Fibroblast of skin of right quadriceps (primary cell): ENCODE measurements around the gene CMIP.

Experiments
- DNase-seq: peaks from one replicate; pipeline ENCODE4 v3.0.0-alpha.2; 2013

CMIP gene

DNA sequence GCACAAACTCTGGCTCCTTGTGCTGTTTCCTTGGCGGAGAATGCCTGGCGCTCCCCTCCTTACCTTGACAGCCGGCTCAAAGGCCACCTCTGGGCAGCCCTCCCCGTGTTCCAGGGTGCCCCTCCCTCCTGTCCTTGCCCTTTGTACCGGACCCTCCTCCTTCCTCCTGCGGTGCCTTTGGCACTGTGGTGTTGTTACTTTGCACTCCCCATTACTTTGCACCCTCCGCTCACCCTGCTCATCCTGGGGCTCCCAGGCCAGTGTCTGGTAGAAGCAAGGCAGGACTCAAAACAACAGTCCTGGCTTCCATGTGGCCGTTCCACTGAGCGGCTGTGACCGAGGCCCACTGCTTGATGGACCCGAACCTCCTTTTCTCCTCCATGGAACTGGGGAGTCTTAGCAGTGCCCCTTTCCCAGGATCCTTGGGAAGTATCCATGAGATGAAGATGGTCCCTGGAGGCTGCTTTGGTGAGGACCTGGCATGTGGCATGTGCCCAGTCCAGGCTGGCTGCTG lies 147.8 kb downstream of the CMIP start:
- DNase-seq, result no peak

- DNase-seq, result no peak
Measured at GRCh38 chr16:81593481-81593880, 148.9 kb downstream of the CMIP start.

DNA sequence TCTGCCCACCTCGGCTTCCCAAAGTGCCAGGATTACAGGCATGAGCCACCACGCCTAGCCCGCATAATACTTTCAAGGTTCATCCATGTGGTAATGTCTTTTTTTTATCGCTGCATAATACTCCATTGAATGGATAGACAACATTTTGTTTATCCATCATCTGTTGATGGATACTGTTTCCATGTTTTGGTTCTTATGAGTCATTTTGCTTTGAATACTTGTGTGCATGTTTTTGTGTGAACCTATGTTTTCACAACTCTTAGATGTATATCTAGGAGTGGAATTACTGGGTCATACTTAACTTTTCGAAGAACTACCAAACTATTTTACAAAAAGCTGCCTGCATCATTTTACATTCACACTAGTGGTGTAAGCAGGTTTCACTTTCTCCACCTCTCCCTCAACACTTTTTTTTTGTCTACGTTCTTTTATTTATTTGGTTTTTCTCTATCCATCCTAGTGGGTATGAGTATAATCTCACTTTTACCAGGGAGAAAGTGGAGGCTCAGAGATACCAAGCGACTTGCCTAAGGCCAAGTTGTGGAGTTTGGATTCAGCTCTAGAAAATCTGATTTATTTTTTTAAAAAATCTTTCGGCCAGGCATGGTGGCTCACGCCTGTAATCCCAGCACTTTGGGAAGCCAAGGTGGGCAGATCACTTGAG lies 151.2 kb downstream of the CMIP start:
- no peak for DNase-seq

DNA sequence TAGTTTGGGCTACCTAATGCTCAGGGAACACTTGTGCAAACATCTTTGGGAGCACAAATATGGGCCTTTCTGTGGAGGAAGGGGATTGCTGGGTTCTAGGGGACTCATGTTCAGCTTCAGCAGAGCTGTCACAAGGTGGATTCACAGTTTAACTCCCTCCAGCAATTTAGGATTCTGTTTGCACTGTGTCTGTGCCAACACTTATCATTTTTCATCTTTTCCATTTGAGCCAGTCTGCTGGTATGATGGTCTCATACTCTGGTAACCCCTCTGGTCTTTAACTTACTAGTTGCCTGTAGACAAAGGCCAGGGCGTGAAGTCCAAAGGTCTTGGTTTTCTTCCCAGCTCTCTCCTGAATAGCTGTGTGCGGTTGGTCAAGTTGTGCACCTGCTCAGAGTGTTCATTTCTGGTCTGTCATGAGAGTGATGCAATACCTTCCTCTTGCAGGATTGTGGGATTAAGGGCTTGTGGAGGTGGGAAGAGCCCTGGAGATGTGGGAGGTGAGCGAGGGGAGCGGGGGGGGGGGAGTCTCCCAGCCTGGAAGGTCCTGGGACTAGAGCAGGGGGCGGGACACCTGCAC lies 152.6 kb downstream of the CMIP start:
- DNase-seq, result no peak

DNA sequence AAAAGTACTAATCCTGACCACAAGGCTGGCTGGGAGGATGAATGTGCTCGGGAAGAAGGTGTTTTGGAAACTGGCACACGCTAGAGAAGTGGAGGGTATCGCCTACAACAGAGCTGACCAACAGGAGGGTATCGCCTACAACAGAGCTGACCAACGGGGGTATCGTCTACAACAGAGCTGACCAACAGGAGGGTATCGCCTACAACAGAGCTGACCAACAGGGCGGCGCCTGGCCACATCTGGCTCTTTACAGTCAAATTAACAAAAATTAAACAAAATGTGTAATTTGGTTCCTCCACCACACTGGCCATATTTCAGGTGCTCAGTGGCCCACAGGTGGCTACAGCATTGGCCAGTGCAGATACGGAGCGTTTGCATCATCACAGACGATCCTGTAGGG lies 153.5 kb downstream of the CMIP start:
- no peak for DNase-seq

DNA sequence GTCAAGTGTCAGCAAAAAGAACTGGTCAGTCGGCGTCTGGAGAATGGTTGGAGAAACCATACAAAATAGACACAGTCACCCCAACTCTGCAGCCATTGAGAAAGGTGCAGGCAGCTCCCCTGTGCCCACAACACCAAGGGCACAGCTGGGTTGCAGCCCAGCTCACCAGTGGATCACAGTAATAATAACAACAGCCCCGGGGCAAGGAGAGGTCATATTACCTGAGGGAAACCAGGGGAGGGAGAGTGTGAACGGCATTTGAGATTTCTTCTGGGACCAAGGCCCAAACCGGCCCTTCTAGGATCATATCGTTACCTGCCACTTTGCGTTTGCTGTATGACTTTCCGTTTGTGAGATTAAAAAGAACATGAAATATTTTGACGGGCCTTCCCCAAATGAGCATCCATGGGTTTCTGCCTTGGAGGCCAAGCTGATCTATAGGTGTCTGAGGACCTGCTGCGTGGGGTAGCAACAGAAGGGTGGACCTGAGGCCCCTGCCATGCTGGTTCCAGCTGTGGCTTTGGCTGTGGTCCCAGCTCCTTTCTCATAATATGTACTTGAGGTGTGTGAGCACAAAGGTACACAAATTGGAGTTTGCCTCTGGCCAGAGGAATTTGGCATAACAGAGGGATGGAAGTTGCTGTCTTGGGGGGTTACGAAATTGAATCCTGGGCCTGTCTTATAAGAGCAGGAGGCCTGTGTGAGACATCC lies 154.6 kb downstream of the CMIP start:
- DNase-seq, result no peak

DNA sequence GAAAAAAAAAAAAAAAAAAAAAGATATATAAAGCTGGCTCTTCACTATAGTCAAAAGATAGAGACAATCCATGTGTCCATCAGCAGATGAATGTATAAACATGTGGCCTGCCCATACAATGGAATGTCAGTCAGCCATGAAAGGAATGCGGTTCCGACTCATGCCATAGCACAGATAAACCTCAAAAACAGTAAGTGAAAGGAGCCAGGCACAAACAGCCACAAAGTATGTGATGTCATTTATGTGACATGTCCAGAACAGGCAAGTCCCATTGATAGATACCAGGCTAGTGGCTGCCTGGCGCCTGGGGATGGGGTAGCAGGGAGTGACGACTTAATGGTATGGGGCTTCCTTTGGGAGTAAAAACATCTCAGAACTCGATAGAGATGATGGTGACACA lies 155.7 kb downstream of the CMIP start:
- DNase-seq, result peak; percentile 87

DNA sequence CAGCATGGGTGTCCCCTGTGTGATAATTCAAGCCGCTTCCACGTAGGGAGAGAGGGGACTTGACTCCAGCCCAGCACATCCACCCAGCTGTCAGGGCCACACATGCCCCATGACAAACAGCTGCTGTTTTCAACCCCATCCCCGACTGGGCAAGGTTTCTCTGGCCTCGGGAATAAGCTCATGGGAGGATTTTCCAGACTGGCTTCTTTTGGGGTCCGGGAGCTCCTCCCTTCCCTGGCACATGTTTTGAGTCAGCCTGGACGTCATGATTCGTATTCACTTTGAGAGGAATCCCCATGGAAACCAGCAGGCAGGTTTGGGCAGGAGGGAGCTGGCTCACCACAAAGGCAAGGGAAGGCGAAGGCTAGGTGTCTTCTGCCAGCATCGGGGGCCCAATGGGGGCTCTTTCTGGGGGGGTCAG lies 156.4 kb downstream of the CMIP start:
- DNase-seq, result peak; percentile 73

DNA sequence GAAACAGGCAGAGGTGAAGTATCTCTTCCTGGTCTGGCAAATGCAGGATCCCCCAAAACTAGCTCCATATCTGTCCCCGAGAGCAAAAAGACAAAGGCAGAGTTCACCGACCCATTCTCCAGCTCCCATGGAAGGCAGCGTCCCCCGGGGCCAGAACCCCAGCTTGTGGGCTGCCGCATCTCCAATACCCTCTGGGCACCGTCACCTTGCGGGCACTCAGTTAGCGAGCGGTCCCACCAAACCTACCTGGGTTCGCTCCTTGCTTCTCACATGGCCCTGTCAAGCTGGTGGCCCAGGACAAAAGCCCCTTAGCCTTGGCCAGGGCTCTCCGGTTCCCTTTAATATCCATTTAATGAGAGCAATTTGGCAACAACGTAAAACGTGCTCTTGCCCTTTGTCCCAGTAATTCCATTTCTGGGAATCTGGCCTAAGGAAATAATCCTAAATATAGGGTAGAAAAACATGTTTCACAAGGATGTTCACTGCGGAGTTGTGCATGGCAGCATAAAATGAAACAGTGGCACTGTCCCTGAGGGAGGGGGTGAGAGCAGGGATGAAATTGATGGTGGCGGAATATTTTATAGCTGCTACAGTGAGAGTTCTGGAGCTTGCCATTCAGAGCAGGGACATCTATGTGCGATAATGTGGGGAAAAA lies 157.1 kb downstream of the CMIP start:
- no peak for DNase-seq

DNA sequence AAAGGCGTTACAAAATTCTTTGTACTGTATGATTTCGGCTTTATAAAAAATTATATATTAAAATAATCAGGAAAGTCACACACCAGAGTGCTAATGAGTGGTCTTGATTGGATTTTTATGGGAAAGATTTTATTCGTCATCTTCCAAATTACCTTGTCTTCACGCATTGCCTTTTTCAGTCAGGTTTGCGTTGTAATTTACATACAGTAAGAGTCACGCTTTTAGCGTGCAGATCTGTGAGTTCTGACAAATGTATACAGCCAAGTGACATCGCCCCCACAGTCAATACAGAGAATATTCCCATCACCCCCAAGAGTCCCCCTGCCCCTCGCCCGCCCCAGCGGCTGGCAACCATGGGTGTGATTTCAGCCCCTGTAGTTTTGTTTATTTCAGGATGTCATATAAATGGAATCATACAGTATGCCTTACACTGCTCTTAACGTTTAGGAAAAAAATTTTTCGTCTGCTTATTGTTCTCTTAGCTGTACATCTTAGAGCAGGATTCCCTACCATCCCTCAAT lies 157.7 kb downstream of the CMIP start:
- DNase-seq, result no peak

GRCh38 chr16:81602792-81603191 lies 158.2 kb downstream of the CMIP start:
- DNase-seq, result no peak

DNA sequence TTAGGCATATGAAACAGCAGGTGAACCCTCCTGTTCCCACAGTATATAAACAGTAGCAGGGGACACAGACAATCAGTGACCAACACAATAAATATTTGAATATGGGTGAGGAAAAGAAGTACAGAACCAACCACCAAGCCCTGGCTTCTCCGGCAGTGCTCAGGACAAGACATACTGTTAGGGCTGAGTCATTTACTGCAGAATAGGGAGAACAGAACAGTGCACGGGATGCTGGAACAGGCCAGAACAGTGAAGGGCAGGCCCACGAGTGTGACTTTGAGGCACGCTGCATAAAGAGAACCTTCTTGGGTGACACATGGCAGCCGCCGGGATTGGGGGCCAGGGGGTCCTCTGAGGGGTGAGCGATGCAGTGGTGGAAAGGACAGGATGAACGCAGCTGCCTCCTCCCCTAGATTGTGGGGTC lies 160.4 kb downstream of the CMIP start:
- peak; percentile 55 for DNase-seq

- no peak for DNase-seq
Measured at GRCh38 chr16:81606039-81606438, 161.4 kb downstream of the CMIP start.

DNA sequence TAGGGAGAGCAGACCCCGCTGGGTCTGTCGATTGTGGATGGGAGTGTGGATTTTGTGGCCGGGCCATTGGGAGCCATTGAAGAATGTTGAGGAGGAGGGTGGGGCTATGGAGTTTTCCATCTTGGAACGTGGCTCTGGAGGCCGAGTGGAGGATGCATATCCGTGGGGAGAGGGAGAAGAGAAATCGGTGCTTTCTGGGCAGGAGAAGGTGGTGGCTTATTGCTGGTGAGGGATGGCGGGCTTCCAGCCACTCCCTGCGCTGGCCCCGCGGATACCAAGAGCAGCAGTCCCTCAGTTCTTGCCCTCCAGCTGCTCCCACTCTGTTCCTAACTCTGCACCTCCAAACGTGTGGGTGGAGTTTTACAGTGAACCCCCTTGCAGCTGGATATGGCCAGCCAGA lies 162.4 kb downstream of the CMIP start:
- DNase-seq, result no peak

- DNase-seq, result no peak
Measured at GRCh38 chr16:81607805-81608522, 163.4 kb downstream of the CMIP start.

- DNase-seq, result peak; percentile 78
Measured at GRCh38 chr16:81608523-81609209, 164.1 kb downstream of the CMIP start.

DNA sequence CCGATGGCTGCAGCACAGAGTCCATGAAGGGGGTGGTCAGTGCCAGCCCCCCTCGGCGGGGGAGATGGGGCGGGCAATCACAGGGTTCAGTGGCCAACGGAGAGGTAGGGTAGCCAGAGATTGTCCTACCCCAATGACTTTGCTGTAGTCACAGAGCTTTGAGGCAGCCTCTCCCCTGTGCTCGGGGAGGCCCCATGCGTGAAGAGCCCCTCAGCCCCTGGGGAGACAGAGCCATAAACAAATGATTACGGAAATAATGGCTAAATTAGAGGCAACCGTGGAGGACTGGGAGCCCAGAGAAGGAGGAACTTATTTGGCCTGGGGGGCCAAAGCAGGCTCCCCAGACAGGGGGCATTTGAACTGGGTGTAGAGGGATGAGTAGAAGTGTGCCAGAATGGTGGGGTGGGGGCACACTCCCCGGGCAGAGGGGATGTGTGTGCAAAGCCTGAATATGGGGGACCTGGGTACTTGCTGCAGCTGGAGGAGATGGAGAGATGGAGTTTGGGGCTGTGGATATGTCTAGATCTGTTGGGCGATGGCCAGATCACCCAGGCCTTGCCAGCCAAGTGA lies 164.8 kb downstream of the CMIP start:
- no peak for DNase-seq

- peak; percentile 70 for DNase-seq
Measured at GRCh38 chr16:81610144-81610842, 165.7 kb downstream of the CMIP start.

DNA sequence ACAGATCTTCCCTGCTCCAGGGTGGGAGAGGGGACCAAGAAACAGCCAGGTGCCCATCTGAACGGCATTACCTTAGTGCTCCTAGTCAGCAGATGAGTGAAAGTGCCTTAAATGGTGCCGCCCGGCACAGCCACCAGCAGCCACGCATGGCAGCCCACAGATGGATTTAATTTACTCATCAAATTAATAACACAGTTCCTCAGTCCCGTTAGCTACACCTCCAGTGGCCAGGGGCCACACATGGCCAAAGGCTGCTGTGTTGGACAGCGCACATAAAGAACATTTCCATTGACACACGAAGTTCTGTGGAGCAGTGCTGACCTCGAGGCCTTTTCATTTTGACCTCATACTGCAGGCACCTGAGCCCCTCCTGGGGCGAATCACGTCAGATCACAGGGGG lies 166.3 kb downstream of the CMIP start:
- DNase-seq, result no peak

- no peak for DNase-seq
Measured at GRCh38 chr16:81611721-81612120, 167.1 kb downstream of the CMIP start.
